SIG-M5 (cell line): Measurements from ENCODE around the gene EVL.
"Not testable (repeated sequence)": the region's sequence is repeated elsewhere in the genome, so short reads cannot be mapped to it uniquely, and the experiment has no call there.

Source experiments
- DNase-seq: peaks from one replicate; lab custom pipeline; 2025; lab: John Stamatoyannopoulos, UW

The EVL gene, protein sequence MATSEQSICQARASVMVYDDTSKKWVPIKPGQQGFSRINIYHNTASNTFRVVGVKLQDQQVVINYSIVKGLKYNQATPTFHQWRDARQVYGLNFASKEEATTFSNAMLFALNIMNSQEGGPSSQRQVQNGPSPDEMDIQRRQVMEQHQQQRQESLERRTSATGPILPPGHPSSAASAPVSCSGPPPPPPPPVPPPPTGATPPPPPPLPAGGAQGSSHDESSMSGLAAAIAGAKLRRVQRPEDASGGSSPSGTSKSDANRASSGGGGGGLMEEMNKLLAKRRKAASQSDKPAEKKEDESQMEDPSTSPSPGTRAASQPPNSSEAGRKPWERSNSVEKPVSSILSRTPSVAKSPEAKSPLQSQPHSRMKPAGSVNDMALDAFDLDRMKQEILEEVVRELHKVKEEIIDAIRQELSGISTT

DNA sequence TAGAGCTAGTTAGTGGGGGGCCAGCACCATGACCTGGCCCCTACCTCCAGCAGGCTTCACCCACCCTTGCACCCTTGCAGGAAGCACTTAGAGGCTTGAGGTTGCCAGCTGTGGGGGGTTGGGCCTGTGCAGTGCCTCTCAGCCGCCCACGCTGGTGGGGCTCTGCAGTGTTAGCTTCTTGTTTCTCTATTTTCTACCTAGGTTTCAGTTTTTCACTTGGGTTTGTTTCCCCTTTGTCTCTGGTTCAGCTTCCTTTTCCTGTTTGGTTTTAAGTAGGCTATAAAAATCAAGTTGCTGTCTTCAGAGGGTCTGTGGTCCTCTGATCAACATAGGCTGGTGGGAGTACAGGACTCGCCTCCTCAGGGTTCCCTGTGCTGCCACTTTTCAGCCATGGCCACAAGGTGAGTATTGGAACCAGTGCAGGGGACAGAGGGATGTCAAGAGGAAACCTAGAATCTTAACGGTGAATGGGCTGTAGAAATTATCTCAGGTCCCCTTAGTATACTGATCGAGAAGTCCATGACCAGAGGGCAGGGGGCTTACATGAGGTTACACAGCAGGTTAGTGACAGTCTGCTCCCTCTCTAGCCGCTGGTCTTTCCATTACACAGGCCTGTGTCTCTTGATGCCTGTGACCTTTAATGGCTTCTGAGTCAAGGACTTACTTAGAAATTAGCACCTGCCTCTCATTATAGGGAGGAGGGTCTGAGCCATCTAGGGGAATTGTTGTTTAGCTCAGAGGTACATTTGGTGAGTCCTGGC, at the start of gene EVL:
TSS of gene EVL (plus strand) at position 312 of the 761 bp plus-strand sequence. CDS start at position 391, 79 bp downstream.
- DNase-seq: peak; percentile 22

DNA sequence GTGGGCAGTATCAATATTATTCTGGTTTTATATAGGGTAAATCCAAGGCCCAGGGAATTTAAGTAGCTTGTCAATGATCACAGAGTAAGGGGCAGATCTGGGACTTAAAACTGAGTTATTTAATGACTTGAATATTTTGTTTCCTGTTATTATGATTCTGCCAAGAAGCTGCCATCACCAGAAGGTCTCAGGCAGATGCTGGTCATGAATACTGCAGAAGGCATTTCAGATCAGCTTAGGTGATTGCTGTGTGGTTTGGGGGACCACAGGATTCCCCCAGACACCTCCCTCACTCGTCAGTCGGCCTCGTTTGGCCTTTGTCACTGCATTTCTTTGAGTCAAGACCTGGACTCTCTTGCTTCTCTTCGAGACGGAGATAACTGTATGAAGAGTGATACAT, 47.7 kb upstream of the EVL start:
- no peak for DNase-seq

DNA sequence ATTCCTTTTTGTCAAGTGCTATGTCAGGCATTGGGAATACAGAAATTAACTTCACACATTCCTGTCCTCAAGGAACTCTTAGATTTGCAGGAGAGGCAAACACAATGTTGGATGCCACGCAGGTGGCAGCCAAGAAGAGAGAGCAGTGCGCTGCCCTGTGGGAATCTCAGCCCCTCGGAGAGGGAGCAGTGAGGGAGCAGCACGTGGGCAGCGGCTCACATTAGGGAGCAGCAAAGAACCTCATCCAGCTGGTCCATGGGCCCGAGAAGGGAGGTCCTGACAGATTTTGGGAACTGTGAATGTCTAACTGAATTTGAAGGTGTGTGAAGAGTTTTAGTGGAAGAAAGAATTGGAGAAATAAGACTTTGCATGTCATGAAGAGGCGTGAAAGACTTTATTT, 47.2 kb upstream of the EVL start:
- DNase-seq: no peak

DNA sequence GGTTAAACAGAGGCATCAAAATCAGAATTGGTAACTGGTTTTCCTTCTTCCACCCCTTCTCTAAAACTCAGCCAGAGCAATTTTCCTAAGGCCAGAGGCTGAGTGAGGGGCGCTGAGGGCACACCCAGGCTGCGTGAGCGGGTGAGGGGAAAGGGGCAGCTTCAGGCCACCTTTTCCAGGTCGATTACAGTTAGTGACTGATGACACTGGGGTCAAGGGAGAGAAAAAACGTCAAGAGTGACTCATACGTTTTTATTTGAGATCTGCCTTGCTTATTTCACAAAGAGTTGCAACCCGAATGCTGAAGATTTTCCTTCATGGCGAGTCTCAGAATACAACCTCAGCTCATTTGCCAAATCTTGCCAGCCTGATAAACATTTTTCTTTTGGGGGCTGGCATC, 46.7 kb upstream of the EVL start:
- DNase-seq: no peak

DNA sequence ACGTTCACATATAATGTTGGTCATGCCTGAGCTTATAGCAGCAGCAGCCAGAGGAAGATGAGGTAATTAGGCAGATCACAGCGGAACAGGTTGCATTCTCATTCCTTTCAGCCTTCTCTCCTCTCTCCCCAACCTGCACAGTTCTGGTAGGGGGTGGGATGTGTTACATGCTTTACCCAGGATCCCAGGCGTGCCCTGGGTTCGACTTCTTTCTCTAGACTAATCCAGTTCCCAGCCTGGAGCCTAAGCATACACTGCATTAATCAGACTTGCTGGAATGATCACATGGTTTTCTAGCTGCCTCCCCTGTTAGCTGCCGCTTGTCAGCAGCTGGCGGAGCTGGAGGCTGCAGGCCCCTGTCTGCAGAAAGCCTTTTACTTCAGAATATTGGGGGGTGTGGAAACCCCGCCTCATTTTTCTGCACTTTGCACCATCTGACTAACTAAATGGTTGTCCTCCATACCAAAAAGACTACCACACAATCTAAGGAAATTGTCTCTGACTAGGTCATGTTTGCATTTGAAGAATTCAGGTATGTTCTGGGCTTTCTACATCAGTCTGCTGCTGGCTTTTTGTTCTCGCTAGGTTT, 46.0 kb upstream of the EVL start:
- DNase-seq: no peak

DNA sequence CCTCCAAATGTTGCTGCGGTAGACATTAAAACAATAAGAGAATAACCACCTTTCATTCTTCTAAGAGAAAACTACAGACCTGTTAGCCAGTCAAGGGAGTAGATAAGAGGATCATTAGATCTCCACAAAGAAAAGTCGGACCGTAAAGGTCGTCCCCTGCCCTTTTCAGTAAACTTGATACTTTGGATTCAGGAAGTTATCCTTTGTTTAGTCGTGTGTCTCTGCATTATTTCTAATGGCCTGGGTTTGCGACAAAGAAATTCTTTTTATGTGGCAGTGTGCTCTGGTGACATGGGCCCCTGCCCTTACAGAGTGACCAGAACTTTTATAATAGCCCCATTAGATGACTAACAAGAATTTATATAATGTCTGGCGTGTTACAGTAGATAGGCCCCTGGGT, 44.6 kb upstream of the EVL start:
- no peak for DNase-seq

DNA sequence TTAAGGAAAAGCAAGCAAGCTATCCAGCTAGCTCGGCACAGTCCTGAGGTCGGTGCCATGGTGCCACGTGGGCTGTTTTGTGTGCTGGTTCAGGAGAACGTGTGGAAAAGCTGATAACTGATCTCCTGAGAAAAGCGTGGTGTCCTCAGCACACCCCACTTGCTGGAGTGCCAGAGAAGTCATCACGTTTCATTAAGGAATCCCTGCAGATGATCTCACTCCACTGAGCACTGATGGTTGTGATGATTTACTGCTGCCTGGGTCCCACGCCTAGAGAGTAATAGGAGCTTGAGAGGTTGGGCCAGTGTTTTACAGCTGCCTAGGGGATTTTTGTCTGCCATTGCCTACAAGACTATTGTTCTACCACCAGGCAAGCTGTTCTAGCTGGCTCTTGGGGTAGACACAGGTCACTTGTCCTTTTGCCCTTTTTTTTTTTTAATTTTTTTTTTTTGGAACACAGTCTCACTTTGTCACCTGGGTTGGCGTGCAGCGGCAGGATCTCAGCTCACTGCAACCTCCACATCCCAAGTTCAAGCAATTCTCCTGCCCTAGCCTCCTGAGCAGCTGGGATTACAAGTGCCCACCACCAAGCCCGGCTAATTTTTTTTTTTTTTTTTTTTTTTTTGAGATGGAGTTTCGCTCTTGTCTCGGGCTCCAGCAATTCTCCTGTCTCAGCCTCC, 42.3 kb upstream of the EVL start:
- DNase-seq: no peak

DNA sequence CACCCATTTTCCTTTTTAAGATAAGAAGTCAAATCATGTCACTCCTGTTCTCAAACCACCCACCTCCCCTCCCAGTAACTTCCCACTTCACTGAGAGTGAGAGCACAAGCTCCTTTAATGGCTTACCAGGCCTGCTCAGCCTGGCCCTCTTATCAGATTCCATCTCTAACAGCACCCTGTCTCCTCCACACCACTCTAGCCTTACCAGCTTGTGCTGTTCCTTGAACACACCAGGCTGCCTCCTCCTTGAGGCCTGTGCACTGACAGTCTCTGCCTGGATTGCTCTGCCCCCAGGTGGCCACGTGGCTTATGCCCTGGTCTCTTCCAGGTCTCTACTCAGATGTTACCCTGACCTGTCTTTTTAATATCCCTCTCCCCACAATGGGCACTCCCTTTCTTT, 40.1 kb upstream of the EVL start:
- no peak for DNase-seq

DNA sequence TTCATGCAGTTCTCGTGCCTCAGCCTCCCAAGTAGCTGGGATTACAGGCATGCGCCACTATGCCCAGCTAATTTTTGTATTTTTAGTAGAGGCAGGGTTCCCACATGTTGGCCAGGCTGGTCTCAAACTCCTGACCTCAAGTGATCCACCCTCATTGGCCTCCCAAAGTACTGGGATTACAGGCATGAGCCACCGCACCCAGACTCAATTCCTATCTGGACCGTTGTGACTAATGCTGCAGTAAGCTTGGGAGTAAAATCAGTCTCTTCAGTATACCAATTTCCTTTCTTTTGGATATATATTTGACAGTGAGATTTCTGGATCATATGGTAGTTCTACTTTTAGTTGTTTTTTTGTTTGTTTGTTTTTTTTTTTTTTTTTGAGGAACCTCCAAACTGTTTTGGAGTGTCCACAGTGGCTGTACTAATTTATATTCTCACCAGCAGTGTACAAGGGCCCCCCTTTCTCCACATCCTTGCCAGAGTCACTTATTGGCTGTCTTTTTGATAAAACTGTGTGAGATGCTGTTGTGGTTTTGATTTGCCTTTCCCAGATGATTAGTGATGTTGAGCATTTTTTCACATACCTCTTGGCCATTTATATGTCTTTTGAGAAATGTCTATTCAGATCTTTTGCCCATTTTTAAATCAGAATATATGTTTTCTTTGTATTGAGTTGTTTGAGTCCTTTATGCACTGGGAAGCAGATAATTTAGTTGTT, 37.3 kb upstream of the EVL start:
- no peak for DNase-seq

DNA sequence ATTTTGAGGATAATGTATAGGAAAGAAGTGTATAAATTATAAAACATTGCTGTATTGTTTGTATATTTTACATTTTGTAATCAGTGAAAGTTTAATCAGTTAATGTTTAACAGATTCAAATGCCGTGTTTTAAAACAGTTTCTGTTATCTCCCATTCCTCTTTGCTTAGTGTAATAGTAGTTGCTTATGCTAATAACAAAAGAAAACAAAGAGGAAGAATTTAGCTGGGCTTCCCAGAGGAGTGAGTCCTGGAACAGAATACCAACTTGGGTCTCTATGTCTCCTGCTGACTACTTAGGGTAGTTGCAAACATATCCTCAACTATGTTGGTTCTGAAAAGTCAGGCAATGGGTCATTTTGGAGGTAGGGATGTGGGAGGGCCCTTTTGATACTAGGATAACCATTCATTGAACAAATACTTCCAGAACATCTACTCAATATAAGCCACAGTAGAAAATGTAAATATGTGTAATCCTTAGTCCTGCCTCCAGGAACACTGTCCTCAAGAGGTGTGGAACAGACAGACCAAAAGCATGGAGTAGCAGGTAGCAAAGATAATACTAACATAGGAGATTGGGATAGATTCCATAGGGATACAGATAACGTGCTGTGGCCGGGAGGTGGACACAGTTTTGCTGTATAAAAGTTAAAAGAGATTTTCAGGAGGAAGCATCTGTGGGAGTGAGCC, 36.1 kb upstream of the EVL start:
- no peak for DNase-seq

DNA sequence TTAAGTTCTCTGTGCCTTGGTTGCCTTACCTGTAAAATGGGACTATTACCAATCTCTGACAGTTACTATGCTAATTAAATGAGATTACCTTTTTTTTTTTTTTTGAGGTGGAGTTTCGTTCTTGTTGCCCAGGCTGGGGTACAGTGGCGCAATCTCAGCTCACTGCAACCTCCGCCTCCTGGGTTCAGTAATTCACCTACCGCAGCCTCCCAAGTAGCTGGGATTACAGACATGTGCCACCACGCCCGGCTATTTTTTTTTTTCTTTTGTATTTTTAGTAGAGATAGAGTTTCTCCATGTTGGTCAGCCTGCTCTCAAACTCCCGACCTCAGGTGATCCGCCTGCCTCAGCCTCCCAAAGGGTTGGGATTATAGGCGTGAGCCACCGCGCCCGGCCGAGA, 35.2 kb upstream of the EVL start:
- not testable (repeated sequence) for DNase-seq

DNA sequence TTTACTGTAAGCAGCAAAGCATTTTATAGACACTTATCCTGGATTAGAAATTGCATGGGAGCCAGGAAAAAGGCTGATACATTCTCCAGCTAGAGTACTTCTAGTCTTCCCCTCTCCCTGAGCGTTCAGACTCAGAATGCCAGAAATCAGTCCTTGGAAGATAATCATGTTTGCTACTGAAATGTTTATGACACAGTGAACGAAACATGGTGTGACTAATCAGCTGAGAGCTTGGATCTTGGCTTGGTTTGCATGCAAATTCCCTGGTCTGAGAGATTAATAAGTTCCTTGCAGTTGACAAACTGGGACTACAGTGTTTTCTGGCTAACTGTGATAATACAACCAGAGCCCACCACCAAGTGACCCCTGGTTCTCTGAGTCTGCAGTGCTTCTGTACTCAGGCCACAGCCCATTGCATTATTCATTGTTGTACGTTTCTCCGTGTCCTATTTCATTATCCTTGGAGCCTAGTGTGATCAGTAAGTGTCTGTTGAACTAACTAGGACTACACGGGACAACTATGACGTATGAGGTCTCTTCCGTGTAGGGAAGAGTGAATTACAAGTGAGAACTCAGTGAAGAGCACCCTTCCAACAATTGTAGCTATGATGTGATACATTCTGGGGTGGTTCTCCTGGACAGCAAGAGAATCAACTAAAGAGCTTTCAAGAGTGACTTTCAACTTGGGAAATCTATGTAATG, 34.6 kb upstream of the EVL start:
- DNase-seq: no peak

DNA sequence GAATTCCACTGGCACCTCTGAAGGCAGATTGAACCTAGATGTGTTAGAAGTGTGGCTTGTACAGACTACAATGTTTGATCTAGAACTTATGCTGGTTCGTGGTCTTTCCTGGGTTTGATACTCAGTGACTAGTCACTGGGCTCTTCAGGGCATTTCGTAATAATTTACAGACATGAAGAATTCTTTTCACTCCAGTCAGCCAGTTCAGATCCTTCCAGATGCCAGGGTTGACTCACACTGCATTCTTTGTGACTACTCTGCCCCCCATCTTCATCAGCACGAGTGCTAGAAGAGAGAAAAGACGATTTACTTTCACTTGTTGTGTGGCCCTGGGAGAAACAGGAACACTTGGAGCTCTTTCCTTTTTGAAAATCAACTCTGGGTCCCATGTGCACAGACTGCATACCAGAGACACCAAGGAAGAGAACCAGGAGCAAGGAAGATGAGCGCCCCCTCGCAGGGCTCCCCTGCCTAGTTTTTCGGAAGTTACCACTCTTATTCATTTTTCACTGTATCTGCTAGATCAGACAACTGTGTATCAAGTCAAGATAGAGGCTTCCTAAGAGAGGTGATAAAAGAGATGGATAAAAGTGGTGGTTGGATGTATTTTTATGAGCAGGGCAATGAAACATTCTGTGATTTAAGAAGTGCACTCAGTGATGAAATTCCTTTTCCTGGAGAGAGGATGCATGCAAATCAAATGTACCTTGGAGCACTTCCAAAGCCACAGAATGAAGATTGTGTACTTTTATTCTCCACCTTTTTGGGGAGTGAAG, 33.5 kb upstream of the EVL start:
- no peak for DNase-seq

DNA sequence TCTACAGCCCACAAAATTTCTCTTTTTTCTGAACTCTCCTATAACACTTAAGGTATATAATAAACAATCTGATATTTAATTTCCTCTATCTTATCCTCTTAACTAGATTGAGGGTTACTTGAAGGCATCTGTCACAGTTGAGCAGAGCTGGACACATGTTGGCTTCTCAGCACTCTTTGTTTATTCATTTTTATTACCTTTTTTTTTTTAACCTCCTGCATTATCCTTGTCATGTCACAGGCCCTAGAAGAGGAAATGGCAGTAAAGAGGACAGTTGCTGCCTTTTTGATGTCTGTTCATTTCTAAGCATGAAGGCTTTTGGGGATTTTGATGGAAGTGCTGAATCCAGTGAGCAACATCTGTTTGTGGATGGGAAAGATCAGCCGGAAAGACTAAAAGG, 32.5 kb upstream of the EVL start:
- DNase-seq: no peak

DNA sequence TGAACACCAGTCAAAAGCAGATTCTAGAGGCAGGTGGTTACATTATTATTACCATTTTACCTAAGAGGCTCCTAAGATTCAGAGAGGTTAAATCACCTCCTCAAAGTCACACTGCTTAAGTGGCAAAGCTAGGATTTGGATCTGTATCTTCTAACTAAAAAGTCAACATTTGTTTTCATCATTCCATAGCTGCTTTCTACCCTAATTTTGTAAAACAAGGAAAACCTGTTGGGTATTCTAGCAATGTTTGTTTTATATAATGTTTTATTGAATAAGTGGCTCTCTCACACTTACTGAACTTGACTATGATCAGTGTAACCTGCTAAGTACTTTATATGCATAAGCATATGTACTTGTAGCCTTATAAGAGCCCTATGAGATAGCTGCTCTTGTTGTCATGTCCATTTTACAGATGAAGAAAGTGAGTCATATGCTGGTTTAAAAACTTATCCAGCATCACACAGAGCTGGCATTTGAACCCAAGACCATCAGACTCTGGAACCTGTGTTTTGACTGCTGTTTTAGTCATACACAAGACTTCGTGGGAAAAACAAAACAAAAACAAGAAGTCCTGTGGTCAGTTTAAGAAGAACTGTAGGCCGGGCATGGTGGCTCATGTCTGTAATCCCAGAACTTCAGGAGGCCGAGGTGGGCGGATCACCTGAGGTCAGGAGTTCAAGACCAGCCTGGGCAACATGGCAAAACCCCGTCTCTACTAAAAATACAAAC, 31.7 kb upstream of the EVL start:
- no peak for DNase-seq

DNA sequence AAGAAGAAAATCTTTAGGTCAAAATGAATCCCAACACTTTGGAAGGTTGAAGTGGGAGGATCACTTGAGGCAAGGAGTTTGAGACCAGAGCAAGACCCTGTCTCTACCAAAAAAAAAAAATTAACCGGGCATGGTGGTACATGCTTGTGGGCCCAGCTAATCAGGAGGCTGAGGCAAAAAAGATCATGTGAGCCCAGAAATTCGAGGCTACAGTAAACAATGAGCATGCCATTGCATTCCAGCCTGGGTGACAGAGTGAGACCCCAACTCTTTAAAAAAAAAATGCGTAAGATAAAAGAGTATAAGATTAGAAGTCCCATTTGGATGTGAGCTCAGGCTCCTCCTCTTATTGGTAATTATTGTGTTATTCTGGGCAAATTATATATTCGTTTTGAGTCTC, 30.8 kb upstream of the EVL start:
- no peak for DNase-seq

DNA sequence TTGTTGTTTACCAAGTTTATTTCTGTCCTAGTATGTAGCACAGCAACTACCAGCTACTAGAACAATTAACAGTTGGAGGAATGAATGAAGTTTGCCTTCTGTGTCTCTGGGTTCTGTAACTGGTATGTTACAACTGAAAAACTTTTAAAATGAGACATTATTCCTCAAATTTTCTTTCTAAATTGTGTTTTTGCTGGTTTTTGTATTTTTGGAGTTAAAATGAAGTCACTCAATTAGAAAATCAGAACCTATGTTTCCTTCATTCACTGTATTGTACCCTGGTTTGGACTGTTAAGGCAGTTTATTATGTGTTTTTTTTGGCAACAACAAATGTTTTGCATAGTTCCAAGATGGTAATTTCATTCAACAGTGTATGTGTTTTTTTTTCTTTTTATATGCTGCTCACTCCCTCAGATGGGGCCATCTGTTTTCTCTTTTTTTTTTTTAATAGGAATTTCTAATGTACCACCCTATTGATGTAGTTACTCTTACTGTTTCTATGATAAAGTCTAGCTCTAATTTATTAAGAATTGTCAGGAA, 30.2 kb upstream of the EVL start:
- DNase-seq: no peak

DNA sequence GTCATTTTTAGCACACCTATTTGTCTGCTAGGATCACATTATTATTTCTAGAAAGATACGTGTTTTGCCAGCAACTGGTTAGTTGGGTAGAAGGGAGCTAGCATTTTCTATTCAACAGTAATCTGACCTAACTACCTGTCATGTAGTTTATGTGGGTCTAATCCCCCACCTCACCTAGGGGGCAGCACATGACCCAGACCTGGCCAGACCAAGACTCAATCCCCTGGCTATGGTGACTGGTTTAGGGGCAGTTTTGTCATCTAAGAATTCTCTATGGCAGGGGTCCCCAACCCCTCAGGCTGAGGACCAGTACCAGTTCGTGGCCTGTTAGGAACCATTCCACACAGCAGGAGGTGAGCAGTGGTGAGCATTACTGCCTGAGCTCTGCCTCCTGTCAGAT, 29.5 kb upstream of the EVL start:
- DNase-seq: no peak

DNA sequence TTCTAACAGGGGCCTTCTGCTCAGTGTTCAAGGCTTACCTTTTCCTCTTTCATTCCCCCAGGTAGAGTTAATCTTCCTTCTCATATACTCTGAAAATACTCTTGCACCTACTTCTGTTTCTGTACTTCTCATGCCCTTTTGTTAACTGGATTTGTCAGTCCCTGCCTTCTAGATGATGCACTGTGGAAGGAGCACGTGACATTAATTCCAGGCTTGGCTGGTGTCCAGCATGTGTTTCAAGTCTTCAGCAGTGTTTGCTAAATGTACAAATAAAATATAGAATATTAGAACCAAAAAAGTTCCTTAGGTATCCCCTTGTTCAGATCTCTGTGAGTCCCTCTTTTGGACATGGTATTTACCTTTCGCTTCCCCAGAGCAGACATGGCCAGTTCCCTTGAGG, 27.9 kb upstream of the EVL start:
- no peak for DNase-seq
